Measurements from ENCODE around the gene KPNA2.

GRCh38 chr17:68096111-68096510 lies 60.6 kb downstream of the KPNA2 start:
- TF ChIP-seq CTCF (IDR thresholded peaks at IDR 0.05; ENCODE audit: insufficient read depth, low read length) = no peak
- no peak for TF ChIP-seq POLR2AphosphoS5 (IDR thresholded peaks at IDR 0.05; ENCODE audit: low read depth)
- no peak for TF ChIP-seq GABPA (IDR thresholded peaks at IDR 0.05; ENCODE audit: low read depth)
- no peak for TF ChIP-seq REST (IDR thresholded peaks at IDR 0.05; ENCODE audit: insufficient replicate concordance, low read depth)

Measured in HL-60 (cell line).